B cell (primary cell): ENCODE data around the gene BAK1. TPM values are rescaled to one million over a fixed set of nuclear protein-coding genes. Genes with fewer than 3 reads are reported as not detected.
"Not testable (repeated sequence)": the region's sequence is repeated elsewhere in the genome, so short reads cannot be mapped to it uniquely, and the experiment has no call there.

Experiments used
- ATAC-seq: fragments of 200-7000 bp; cut with Tn5 transposase; one replicate; pipeline ENCODE4 v1.10.0; 2021; ENCODE audit warnings: low read depth, mild to moderate bottlenecking, moderate number of reproducible peaks, moderate library complexity
- CTCF ChIA-PET: fragments of 350-600 bp; sonication (Branson Sonifier 250); formaldehyde crosslinking; loops from one replicate; lab custom pipeline; 2021; ENCODE audit warnings: antibody characterized with exemption, inconsistent platforms; lab: Charles Lee
- POLR2A ChIA-PET: fragments of 350-600 bp; sonication (Branson Sonifier 250); formaldehyde crosslinking; loops from one replicate; lab custom pipeline; 2021; ENCODE audit warnings: antibody characterized with exemption; lab: Charles Lee
- DNase-seq: peaks from one replicate; pipeline ENCODE4 v3.0.0; 2013
- H2AFZ ChIP-seq: 2 replicates; pipeline ENCODE4 v1.6.1; 2012; ENCODE audit warnings: mild to moderate bottlenecking, low read depth, low read length; ENCODE audit not compliant: insufficient read depth, poor library complexity, severe bottlenecking
- H3K27ac ChIP-seq, 2 donors: 1 replicate in 1 of 2; 2 replicates in 1 of 2; pipeline ENCODE4 v1.5.1; 2012 to 2013; ENCODE audit warnings: low read length in 2 of 2, mild to moderate bottlenecking in 2 of 2, moderate library complexity in 1 of 2
- H3K27me3 ChIP-seq, 4 experiments: fragments of 200-600 bp in 1 of 4; sonication (generic) in 1 of 4; replicated peaks in 1 of 4; 1 replicate in 2 of 4; 2 replicates in 2 of 4; pipeline versions ENCODE4 v1.6.1 to v1.7.0; 2013 to 2016; ENCODE audit warnings: low read length in 3 of 4, mild to moderate bottlenecking in 2 of 4, mixed read lengths in 1 of 4, moderate library complexity in 1 of 4; ENCODE audit not compliant: insufficient read depth in 4 of 4, control insufficient read depth in 3 of 4; ENCODE audit errors: control extremely low read depth in 1 of 4
- H3K36me3 ChIP-seq, 2 experiments: replicated peaks in 1 of 2; 1 replicate in 1 of 2; 2 replicates in 1 of 2; pipeline versions ENCODE4 v1.6.1 to v1.7.1; 2013; ENCODE audit warnings: low read length in 1 of 2; ENCODE audit not compliant: insufficient read depth in 2 of 2, control insufficient read depth in 1 of 2; ENCODE audit errors: control extremely low read depth in 1 of 2, extremely low read depth in 1 of 2
- H3K4me1 ChIP-seq, 2 donors: fragments of 200-600 bp in 1 of 2; sonication (generic) in 1 of 2; 1 replicate in 1 of 2; 2 replicates in 1 of 2; pipeline versions ENCODE4 v1.5.1 to v1.6.1; 2013 to 2017; ENCODE audit warnings: low read length in 2 of 2; ENCODE audit not compliant: control insufficient read depth in 2 of 2, insufficient read depth in 2 of 2
- H3K4me2 ChIP-seq: replicated peaks from 2 replicates; pipeline ENCODE3; 2012; ENCODE audit warnings: mild to moderate bottlenecking, low read depth, low read length; ENCODE audit not compliant: poor library complexity, severe bottlenecking
- H3K4me3 ChIP-seq, 5 experiments: fragments of 200-600 bp in 1 of 5; sonication (generic) in 1 of 5; 1 replicate in 3 of 5; 2 replicates in 2 of 5; pipeline versions ENCODE4 v1.5.1 to v1.7.0; 2011 to 2016; ENCODE audit warnings: low read length in 4 of 5, mild to moderate bottlenecking in 4 of 5, low read depth in 2 of 5, control low read depth in 1 of 5, moderate library complexity in 1 of 5; ENCODE audit not compliant: insufficient read depth in 1 of 5; ENCODE audit errors: control extremely low read depth in 1 of 5, extremely low read depth in 1 of 5
- H3K79me2 ChIP-seq: fragments of 200-600 bp; sonication (generic); one replicate; pipeline ENCODE4 v1.6.0; 2016; ENCODE audit warnings: low read length; ENCODE audit not compliant: control insufficient read depth, insufficient read depth
- H3K9ac ChIP-seq: fragments of 200-600 bp; sonication (generic); 2 replicates; pipeline ENCODE4 v1.6.1; 2017; ENCODE audit warnings: mild to moderate bottlenecking, low read length, moderate library complexity
- H3K9me3 ChIP-seq, 3 donors: one replicate each; pipeline versions ENCODE4 v1.6.1 to v1.7.1; 2013; ENCODE audit warnings: low read length in 2 of 3; ENCODE audit not compliant: control insufficient read depth in 2 of 3, insufficient read depth in 1 of 3; ENCODE audit errors: control extremely low read depth in 1 of 3
- H4K20me1 ChIP-seq: 2 replicates; pipeline ENCODE4 v1.6.0; 2012; ENCODE audit warnings: mild to moderate bottlenecking, low read length; ENCODE audit not compliant: insufficient read depth, control insufficient read depth, poor library complexity, severe bottlenecking
- H3K27ac Mint-ChIP-seq: one replicate; pipeline ENCODE4 v1.8.0; 2021; ENCODE audit warnings: mixed read lengths
- H3K27me3 Mint-ChIP-seq: one replicate; pipeline ENCODE4 v1.8.0; 2021; ENCODE audit warnings: mixed read lengths
- H3K4me1 Mint-ChIP-seq: one replicate; pipeline ENCODE4 v1.8.0; 2021; ENCODE audit warnings: mixed read lengths
- H3K4me3 Mint-ChIP-seq: one replicate; pipeline ENCODE4 v1.8.0; 2021; ENCODE audit warnings: mixed read lengths
- H3K9me3 Mint-ChIP-seq: one replicate; pipeline ENCODE4 v1.8.0; 2022; ENCODE audit warnings: mixed read lengths; ENCODE audit not compliant: insufficient read depth
- CTCF ChIP-seq: fragments of 200-600 bp; IDR thresholded peaks from one replicate; pipeline ENCODE4 v1.8.0; 2022; ENCODE audit warnings: antibody characterized with exemption, mild to moderate bottlenecking
- EZH2 ChIP-seq: IDR thresholded peaks from 2 replicates; pipeline ENCODE4 v1.6.1; 2012; ENCODE audit warnings: borderline replicate concordance, low read depth, mild to moderate bottlenecking, moderate library complexity, low read length; ENCODE audit not compliant: insufficient read depth, poor library complexity, severe bottlenecking
- WGBS: methylation state at CpG from one replicate; pipeline ENCODE4 v1.1.5; 2013; ENCODE audit warnings: missing lambda C conversion rate; ENCODE audit not compliant: insufficient coverage; 5-methylcytosine and 5-hydroxymethylcytosine counted together
- intact Hi-C: fragments of 100-400 bp; cut with micrococcal nuclease; formaldehyde crosslinking; loops from one replicate; pipeline ENCODE4 v1.10.0; 2022
- polyA plus RNA-seq: library from polyadenylated mRNA; depleted of rRNA; stranded (reverse); fragments of >200 nt; gene quantifications from 2 replicates; pipeline ENCODE4 v1.2.3, GENCODE V29; 2012
- total RNA-seq, 2 donors: library from RNA; stranded (reverse); fragments of 120-200 nt in 1 of 2; gene quantifications; 1 replicate in 1 of 2; 2 replicates in 1 of 2; pipeline versions ENCODE4 v1.2.3 to v1.2.4, GENCODE V29; 2013 to 2022

BAK1 gene
- total and polyA plus RNA-seq, 2 donors (not counting 1 experiment from before 2014, with no cell fraction given): 23.3 to 34.3 TPM

DNA sequence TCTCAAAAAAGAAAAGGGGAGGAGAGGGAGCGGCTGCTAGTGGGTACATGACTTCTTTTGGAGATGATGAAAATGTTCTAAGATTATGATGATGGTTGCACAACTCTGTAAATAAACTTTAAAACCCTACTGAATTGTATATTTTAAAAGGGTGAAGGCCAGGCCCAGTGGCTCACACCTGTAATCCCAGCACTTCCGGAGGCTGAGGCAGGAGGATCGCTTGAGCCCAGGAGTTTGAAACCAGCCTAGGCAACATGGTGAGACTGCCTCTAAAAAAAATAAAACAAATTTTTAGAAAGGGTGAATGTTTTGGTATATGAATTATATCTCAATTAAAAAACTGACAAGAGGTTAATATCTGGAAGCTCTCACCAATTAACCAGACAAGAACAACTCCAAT, 45.4 kb downstream of the BAK1 start:
- Mint-ChIP-seq H3K9me3 (no peaks in the 10 kb centered on the region), H3K4me3 (no peak overlapping the region), H3K4me1 (no peaks in the 10 kb centered on the region), H3K27me3 (no peaks in the 10 kb centered on the region), H3K27ac (no peak overlapping the region)
- no peaks in the 10 kb centered on the region for H3K9me3 ChIP-seq
- ATAC-seq: no peak
- H3K79me2 ChIP-seq: no peaks in the 10 kb centered on the region
- no peak overlapping the region for H3K4me3 ChIP-seq
- TF ChIP-seq EZH2: no peak
- TF ChIP-seq CTCF: no peak
- ChIA-PET CTCF (no interaction called here), POLR2A (no interaction called here)
- H4K20me1 ChIP-seq: no peaks in the 10 kb centered on the region
- WGBS: no CpG with 5 or more reads among the region's 3 CpGs
- DNase-seq: no peak
- H3K27me3 ChIP-seq: no peaks in the 10 kb centered on the region
- H2AFZ ChIP-seq: no peak overlapping the region
- no peaks in the 10 kb centered on the region for H3K4me1 ChIP-seq
- intact Hi-C loops: no loop called here
- no peak overlapping the region for H3K9ac ChIP-seq
- no peak overlapping the region for H3K27ac ChIP-seq
- H3K36me3 ChIP-seq: no peaks in the 10 kb centered on the region
- no peak overlapping the region for H3K4me2 ChIP-seq

DNA sequence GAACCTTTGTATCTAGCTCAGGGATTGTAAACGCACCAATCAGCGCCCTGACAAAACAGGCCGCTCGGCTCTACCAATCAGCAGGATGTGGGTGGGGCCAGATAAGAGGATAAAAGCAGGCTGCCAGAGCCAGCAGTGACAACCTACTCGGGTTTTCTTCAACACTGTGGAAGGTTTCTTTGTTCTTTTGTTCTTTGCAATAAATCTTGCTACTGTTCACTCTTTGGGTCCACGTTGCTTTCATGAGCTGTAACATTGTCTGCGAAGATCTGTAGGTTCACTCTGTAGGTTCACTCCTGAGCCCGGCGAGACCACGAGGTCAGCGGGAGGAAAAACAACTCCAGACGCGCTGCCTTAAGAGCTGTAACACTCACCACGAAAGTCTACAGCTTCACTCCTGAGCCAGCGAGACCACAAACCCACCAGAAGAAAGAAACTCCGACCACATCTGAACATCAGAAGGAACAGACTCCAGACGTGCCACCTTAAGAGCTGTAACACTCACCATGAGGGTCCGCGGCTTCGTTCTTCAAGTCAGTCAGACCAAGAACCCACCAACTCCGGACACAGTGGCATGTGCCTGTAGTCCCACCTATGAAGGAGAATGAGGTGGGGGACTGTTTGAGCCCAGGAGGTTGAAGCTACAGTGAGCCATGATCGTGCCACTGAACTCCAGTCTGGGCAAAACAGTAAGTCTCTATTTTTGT, 46.8 kb downstream of the BAK1 start:
- H3K9ac ChIP-seq, DNase-seq, intact Hi-C loops, ATAC-seq, H3K4me1 ChIP-seq, H3K27me3 Mint-ChIP-seq, H3K4me2 ChIP-seq, H3K4me3 ChIP-seq, H3K27me3 ChIP-seq, H3K79me2 ChIP-seq, CTCF ChIA-PET, H3K27ac ChIP-seq, H3K9me3 ChIP-seq, H3K4me3 Mint-ChIP-seq, H3K9me3 Mint-ChIP-seq, H3K36me3 ChIP-seq, H3K4me1 Mint-ChIP-seq, POLR2A ChIA-PET, H3K27ac Mint-ChIP-seq, H4K20me1 ChIP-seq: not testable (repeated sequence)
- 67% methylated on average over 12 of the region's 22 CpGs for WGBS
- peak overlapping the region; percentile 46 for H2AFZ ChIP-seq

DNA sequence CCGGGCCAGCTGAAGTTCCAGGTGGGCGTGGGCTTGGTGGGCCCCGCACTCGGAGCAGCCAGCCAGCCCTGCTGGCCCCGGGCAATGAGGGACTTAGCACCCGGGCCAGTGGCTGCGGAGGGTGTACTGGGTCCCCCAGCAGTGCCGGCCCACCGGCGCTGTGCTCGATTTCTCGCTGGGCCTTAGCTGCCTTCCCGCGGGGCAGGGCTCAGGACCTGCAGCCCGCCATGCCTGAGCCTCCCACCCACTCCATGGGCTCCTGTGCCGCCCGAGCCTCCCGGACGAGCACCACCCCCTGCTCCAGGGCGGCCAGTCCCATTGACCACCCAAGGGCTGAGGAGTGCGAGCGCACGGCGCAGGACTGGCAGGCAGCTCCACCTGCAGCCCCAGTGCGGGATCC, 47.6 kb downstream of the BAK1 start:
- DNase-seq, H3K27ac ChIP-seq, H3K4me2 ChIP-seq, H3K9ac ChIP-seq, H3K27me3 Mint-ChIP-seq, H3K4me3 ChIP-seq, H3K9me3 Mint-ChIP-seq, H3K4me3 Mint-ChIP-seq, H2AFZ ChIP-seq, CTCF ChIA-PET, POLR2A ChIA-PET, ATAC-seq, H3K79me2 ChIP-seq, H3K4me1 Mint-ChIP-seq, H3K27ac Mint-ChIP-seq, H3K9me3 ChIP-seq, H3K36me3 ChIP-seq, H3K4me1 ChIP-seq, intact Hi-C loops, H3K27me3 ChIP-seq, H4K20me1 ChIP-seq: not testable (repeated sequence)
- WGBS: 100% methylated on average over 6 of the region's 25 CpGs
